GM18511 (cell line): ENCODE data around the gene INPP4B.

Experiments used
- ATAC-seq: cut with Tn5 transposase; IDR thresholded peaks from one replicate; pipeline ENCODE4 v1.9.1; 2021; ENCODE audit warnings: mild to moderate bottlenecking, moderate library complexity; ENCODE audit not compliant: unreplicated experiment

The INPP4B gene

GRCh38 chr4:142322996-142323395, 523.1 kb downstream of the INPP4B start:
- no peak for ATAC-seq

- no peak for ATAC-seq
Observed at GRCh38 chr4:142318280-142318679, 527.8 kb downstream of the INPP4B start.

GRCh38 chr4:142316913-142317312, 529.2 kb downstream of the INPP4B start:
- no peak for ATAC-seq

DNA sequence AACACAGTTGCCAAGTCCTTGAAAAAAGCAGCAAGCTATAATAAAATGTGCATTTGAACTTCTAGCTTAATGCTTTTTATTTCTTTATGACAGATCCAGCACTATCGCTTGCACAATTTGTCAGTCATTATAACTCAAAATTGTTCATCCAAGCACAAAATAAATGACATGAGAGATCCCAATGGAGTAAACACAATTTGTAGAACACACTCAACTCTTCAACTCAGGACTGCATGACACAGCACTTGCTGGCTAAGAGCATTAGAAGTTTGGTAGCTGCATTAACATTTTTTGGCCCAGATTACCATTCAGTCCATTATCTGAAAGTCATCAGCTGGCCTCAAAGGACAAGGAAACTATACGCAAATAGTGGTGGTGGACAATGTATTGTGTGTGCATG, 530.1 kb downstream of the INPP4B start:
- ATAC-seq, result no peak

DNA sequence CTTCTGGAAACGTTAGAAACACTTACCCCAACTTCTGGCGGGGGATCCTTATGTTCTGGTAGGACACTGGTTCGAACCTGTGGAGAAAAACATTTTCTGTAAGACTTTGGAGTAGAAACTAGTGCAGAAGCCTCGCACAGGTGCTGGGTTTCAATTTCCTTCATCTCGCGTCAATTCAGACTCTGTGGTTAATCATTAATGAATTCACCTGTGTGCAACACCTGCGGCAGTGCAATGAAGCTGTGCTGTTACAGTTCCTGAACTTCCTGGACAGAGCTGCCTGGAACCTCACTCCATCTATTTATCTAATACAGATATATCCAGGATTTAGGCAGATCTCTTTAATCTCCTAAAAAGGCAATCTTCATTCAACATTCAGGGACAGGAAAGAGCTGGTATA, 531.4 kb downstream of the INPP4B start:
- ATAC-seq, result no peak

GRCh38 chr4:142314247-142314646, 531.9 kb downstream of the INPP4B start:
- ATAC-seq, result no peak

DNA sequence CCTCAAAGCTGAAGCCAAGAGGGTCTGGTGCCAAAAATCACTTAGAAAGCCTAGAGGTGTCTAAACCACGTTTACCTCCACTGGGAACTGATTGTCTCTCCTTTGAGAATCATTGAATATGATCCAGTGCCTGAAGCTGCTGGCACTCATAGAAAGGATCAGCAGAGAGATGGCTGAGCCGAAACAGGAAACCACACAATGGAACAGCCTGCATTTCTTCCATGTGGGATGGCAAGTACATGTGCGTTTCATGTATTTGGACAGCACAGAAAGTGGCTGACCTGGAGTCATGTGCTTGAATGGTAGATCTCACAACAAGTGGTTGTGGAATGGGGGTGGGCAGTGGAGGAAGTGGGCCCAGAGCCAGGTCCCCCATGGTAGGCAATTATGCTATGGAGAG, 533.7 kb downstream of the INPP4B start:
- ATAC-seq, result no peak

DNA sequence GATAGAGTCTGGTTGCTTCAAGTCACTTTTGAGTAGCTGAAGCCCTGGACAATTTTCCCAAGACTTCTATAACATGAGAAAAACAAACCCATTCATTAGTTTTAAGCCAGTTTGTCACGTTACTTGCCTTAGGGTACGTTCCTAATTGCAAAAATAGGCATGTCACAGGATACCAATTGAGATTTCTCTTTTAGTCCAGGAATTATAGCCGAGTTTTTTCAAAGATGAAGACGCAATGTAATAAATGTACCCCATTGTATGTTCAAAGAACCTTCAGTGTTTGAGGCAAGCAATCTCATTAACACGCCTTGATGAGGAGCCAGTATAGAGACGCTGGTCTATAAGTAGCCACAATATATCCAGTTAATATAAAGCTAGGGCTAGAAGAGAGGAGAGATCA, 534.2 kb downstream of the INPP4B start:
- ATAC-seq, result no peak

- ATAC-seq, result no peak
Observed at GRCh38 chr4:142309772-142310171, 536.3 kb downstream of the INPP4B start.

GRCh38 chr4:142307857-142308256, 538.2 kb downstream of the INPP4B start:
- no peak for ATAC-seq

- ATAC-seq, result no peak
Observed at GRCh38 chr4:142297313-142297712, 548.8 kb downstream of the INPP4B start.

DNA sequence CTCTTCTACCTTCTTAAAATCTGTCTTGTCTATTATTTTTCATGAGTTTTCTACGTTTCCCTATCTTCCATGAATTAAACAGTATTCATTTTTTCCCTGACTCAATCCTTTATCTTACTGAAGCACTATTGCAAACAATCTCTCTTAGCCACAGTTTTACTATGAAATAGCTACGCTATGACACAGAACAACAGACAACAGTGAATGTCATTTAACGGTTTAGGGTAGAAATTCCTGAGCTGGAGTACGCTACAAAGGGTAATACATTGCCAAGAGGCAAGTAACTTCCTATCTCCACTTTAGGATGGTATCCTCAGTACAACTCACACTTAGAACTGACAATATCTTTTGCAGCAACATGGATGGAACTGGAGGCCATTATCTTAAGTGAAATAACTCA, 552.6 kb downstream of the INPP4B start:
- no peak for ATAC-seq

GRCh38 chr4:142292231-142292630, 553.9 kb downstream of the INPP4B start:
- ATAC-seq, result no peak

DNA sequence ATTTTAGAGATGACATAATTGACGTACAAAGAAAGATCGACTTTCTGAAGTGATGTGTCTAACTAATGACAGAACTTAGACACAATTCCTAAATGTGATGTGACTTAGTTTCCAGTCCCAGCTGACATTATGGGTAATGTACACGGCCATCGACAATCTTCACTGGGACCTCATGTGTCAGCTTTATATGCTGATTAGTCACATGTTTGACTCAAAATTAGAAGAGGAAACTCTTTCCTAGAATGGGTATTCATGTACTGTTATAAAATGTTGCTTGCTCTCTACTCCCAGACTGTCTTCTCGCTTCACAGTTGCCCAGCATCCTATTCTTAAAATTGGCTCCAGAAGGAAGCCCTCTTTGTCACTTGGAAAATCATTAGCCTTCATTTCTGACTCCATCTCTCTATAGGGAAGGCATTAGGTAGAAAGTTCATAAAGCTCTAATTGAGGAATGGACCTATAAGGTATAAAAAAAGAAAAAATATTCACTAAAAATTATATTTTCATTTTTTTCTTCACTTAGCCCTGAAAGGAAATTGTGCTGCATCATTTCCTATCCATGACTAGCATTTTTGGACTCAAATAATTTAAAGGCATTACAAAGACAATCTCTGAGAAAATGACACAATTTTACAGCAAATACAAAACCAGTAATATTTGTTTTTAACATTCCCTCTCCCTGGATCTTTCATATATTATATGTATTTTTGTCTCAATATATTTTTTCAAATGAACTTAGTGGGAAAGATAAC, 554.6 kb downstream of the INPP4B start:
- no peak for ATAC-seq

- ATAC-seq, result no peak
Observed at GRCh38 chr4:142287371-142287770, 558.7 kb downstream of the INPP4B start.

DNA sequence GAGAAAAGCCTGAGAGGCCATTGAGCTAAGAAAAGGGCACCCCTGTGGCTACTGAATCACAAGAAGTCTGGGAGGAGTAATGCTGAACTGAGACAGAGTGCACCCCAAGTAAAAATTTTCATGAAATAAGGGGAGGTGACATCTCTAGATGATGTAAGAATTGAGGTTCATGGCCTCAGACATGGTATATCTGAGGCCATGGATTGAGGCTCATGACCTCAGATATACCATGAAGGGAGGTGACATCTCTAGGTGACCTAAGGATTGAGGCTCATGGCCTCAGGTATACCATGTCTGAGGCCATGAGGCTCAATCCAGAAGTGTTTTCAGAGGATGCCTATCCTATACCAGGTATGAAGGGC, 560.9 kb downstream of the INPP4B start:
- no peak for ATAC-seq

GRCh38 chr4:142284402-142285221, 561.5 kb downstream of the INPP4B start:
- no peak for ATAC-seq

DNA sequence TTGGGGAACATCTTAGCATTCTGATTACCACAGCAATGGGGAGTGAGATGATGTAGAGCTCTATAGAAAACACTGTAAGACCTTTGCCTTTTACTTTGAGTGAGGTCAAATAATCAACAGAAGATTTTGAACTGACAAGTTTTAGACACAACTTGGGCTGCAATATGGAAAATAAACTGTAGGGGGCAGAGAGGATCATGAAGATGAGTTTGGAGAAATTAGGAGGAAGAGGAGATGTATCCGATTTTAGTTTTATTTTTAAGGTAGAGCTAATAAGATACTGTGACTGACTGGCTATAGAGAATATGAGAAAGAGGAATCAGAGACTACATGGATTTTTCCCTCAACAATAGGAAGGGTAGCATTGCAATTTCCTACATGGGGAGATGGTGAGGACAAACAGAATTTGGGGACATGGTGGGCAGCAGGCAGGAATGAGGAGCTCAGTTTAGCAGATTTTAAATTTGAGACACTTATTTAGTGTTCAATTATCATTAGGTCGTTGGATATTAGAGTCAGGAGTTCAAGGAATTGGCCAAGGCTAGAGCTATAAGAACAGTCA, 563.1 kb downstream of the INPP4B start:
- no peak for ATAC-seq

- no peak for ATAC-seq
Observed at GRCh38 chr4:142281999-142282398, 564.1 kb downstream of the INPP4B start.

- ATAC-seq, result no peak
Observed at GRCh38 chr4:142278663-142279062, 567.4 kb downstream of the INPP4B start.

GRCh38 chr4:142278171-142278570, 567.9 kb downstream of the INPP4B start:
- no peak for ATAC-seq

GRCh38 chr4:142274137-142274536, 572.0 kb downstream of the INPP4B start:
- ATAC-seq, result no peak
